HUES64 (cell line): ENCODE results near the gene PIP.
"Not testable (repeated sequence)": the region's sequence is repeated elsewhere in the genome, so short reads cannot be mapped to it uniquely, and the experiment has no call there.

Experiments
- H3K27ac ChIP-seq: 2 replicates; pipeline ENCODE4 v1.7.0; 2013; ENCODE audit warnings: low read depth, low read length, inconsistent platforms
- H3K27me3 ChIP-seq: 2 replicates; pipeline ENCODE4 v1.6.1; 2013; ENCODE audit warnings: mild to moderate bottlenecking, low read length; ENCODE audit not compliant: insufficient read depth
- H3K36me3 ChIP-seq: 2 replicates; pipeline ENCODE4 v1.6.1; 2013; ENCODE audit warnings: mild to moderate bottlenecking, low read length; ENCODE audit not compliant: insufficient read depth
- H3K4me1 ChIP-seq: 2 replicates; pipeline ENCODE4 v1.6.1; 2013; ENCODE audit warnings: mild to moderate bottlenecking, low read length, moderate library complexity; ENCODE audit not compliant: insufficient read depth
- H3K4me3 ChIP-seq: 2 replicates; pipeline ENCODE4 v1.5.1; 2013; ENCODE audit warnings: mild to moderate bottlenecking, low read length, moderate library complexity
- H3K9ac ChIP-seq: 2 replicates; pipeline ENCODE4 v1.6.1; 2013; ENCODE audit warnings: mild to moderate bottlenecking, low read depth, low read length
- H3K9me3 ChIP-seq: 2 replicates; pipeline ENCODE4 v1.6.1; 2013; ENCODE audit warnings: low read depth, low read length; ENCODE audit not compliant: insufficient read depth
- WGBS: fragments of 150-250, 120-280 bp; methylation state at CpG from one replicate; pipeline ENCODE4 v1.1.7; 2013; ENCODE audit warnings: missing lambda C conversion rate; 5-methylcytosine and 5-hydroxymethylcytosine counted together

PIP gene

GRCh38 chr7:143126146-143126545 lies 5.7 kb upstream of the PIP start:
- H3K4me1 ChIP-seq = no peaks in the 10 kb centered on the region
- H3K9ac ChIP-seq = no peak overlapping the region
- no peaks in the 10 kb centered on the region for H3K36me3 ChIP-seq
- no peak overlapping the region for H3K27ac ChIP-seq
- H3K9me3 ChIP-seq = peaks cover 29% of the 10 kb centered on the region
- no peak overlapping the region for H3K4me3 ChIP-seq
- no peaks in the 10 kb centered on the region for H3K27me3 ChIP-seq
- 65% methylated on average over 1 of the region's 1 CpG for WGBS

GRCh38 chr7:143129051-143129450 lies 2.8 kb upstream of the PIP start:
- 86% methylated on average over 3 of the region's 3 CpGs for WGBS
- H3K27ac ChIP-seq = no peak overlapping the region

GRCh38 chr7:143129477-143129876 lies 2.4 kb upstream of the PIP start:
- H3K4me1 ChIP-seq = no peaks in the 10 kb centered on the region
- H3K36me3 ChIP-seq = no peaks in the 10 kb centered on the region
- H3K9ac ChIP-seq = no peak overlapping the region
- no peaks in the 10 kb centered on the region for H3K27me3 ChIP-seq
- H3K27ac ChIP-seq = no peak overlapping the region
- peaks cover 16% of the 10 kb centered on the region for H3K9me3 ChIP-seq
- no peak overlapping the region for H3K4me3 ChIP-seq

More at GRCh38 chr7:143129051-143129450, 2.8 kb upstream of the PIP start:
- H3K4me1 ChIP-seq = no peaks in the 10 kb centered on the region
- no peak overlapping the region for H3K9ac ChIP-seq
- H3K36me3 ChIP-seq = no peaks in the 10 kb centered on the region
- peaks cover 19% of the 10 kb centered on the region for H3K9me3 ChIP-seq
- no peaks in the 10 kb centered on the region for H3K27me3 ChIP-seq
- no peak overlapping the region for H3K4me3 ChIP-seq

DNA sequence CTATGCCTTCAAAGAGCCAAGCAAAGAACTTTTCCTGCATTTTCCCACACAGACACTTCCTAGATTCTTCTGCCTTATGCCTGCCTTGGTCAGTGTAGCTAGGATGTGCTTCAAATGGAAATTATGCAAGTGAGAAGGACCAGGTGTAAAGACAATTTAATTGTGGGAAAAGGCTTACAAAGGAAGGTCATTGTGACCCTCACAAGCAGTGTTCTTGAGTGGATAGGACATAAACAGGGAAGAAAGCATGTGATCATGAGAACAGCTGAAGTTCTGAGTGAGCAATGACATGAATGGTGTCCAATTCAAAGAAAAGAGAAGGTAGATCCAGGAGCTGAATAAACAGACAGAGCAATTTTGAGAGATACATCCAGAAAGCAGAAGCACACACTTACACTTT lies 1.3 kb upstream of the PIP start:
- H3K4me3 ChIP-seq = no peak overlapping the region
- no peak overlapping the region for H3K9ac ChIP-seq
- H3K4me1 ChIP-seq = no peaks in the 10 kb centered on the region
- H3K27ac ChIP-seq = no peak overlapping the region
- no peaks in the 10 kb centered on the region for H3K27me3 ChIP-seq
- H3K9me3 ChIP-seq = peaks cover 6% of the 10 kb centered on the region
- no peaks in the 10 kb centered on the region for H3K36me3 ChIP-seq

DNA sequence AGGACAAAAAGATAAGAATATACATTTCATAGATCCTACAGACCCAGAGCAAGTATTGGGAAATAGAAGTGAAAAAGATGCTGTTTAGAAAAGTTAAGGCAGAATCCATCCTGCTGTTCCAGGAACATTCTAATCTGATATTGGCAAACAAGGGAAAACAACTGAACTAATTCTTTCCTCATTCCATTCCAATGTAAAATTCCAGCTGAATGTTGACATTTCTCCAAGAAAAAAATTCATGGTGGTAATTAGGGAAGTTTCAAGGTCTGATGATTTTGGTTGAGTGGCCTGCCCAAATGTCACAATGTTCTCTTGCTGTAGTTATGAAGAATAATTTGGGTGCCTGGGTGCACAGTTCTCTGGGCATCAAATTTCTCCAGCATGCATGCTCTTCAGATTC lies 15.2 kb downstream of the PIP start:
- Histone ChIP-seq H3K36me3 (no peaks in the 10 kb centered on the region), H3K4me1 (no peaks in the 10 kb centered on the region), H3K9me3 (no peaks in the 10 kb centered on the region), H3K9ac (no peak overlapping the region), H3K4me3 (no peak overlapping the region), H3K27me3 (no peaks in the 10 kb centered on the region), H3K27ac (no peak overlapping the region)

GRCh38 chr7:143148050-143148449 lies 16.2 kb downstream of the PIP start:
- WGBS = 74% methylated on average over 4 of the region's 4 CpGs
- H3K9me3 ChIP-seq = no peaks in the 10 kb centered on the region

DNA sequence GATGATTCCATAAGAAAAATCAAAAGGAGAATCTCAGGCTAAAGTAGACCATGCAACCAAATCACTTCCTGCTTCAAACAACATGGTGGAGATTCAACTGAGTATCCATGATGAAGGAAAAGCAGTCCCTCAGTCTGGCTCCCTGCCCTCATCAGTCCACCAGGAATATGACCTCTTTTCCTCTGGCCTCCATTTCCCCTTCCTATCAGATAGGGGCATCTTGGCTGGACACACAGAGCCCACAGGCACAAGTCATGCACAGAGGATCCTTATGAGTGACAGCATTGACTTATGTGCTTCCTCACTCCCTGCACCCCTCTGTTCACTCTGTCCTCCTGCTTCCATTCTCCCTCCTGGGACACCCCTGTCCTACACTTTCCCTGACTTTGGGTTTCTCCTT lies 16.8 kb downstream of the PIP start:
- no peak overlapping the region for H3K9ac ChIP-seq
- H3K36me3 ChIP-seq = no peaks in the 10 kb centered on the region
- H3K27me3 ChIP-seq = no peaks in the 10 kb centered on the region
- no peak overlapping the region for H3K27ac ChIP-seq
- no peak overlapping the region for H3K4me3 ChIP-seq
- H3K9me3 ChIP-seq = no peaks in the 10 kb centered on the region
- no peaks in the 10 kb centered on the region for H3K4me1 ChIP-seq

More at GRCh38 chr7:143148050-143148449, 16.2 kb downstream of the PIP start:
- Histone ChIP-seq H3K27me3 (no peaks in the 10 kb centered on the region), H3K27ac (no peak overlapping the region), H3K9ac (no peak overlapping the region), H3K4me1 (no peaks in the 10 kb centered on the region), H3K4me3 (no peak overlapping the region), H3K36me3 (no peaks in the 10 kb centered on the region)

GRCh38 chr7:143150696-143151095 lies 18.8 kb downstream of the PIP start:
- H3K27me3 ChIP-seq, H3K36me3 ChIP-seq, H3K9me3 ChIP-seq, H3K4me1 ChIP-seq, H3K27ac ChIP-seq, H3K4me3 ChIP-seq, H3K9ac ChIP-seq: not testable (repeated sequence)
- whole genome bisulfite sequencing = 97% methylated on average over 6 of the region's 6 CpGs

- not testable (repeated sequence) for H3K36me3 ChIP-seq, H3K4me1 ChIP-seq, H3K27me3 ChIP-seq, H3K9ac ChIP-seq, H3K4me3 ChIP-seq, H3K9me3 ChIP-seq, H3K27ac ChIP-seq
- WGBS = 85% methylated on average over 3 of the region's 3 CpGs
Measured at GRCh38 chr7:143158617-143159016, 26.7 kb downstream of the PIP start.

DNA sequence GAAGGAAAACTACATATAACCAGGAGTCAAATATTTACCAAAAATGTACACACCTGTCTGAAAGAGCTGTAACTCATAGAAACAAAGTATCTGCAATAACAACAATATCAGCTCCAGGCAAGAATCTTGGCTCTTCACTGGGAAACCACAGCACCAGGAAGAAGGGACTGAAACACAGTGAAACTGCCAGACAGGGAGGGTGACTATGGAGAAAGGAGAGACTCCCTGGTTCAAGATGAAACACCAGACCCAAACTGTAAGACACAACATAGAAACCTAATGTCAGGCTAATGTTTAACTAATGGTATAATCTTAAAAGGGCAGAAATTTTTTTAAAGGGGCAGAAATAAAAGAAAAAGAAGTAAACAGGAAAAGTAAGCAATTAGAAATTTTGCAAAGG lies 39.8 kb downstream of the PIP start:
- no peaks in the 10 kb centered on the region for H3K4me1 ChIP-seq
- peaks cover 15% of the 10 kb centered on the region for H3K9me3 ChIP-seq
- no peak overlapping the region for H3K9ac ChIP-seq
- no peak overlapping the region for H3K27ac ChIP-seq
- H3K27me3 ChIP-seq = no peaks in the 10 kb centered on the region
- H3K4me3 ChIP-seq = no peak overlapping the region
- no peaks in the 10 kb centered on the region for H3K36me3 ChIP-seq

GRCh38 chr7:143172354-143172753 lies 40.5 kb downstream of the PIP start:
- H3K4me1 ChIP-seq = no peaks in the 10 kb centered on the region
- H3K27ac ChIP-seq = no peak overlapping the region
- H3K9me3 ChIP-seq = peaks cover 12% of the 10 kb centered on the region
- 83% methylated on average over 4 of the region's 4 CpGs for WGBS
- no peaks in the 10 kb centered on the region for H3K36me3 ChIP-seq
- H3K9ac ChIP-seq = no peak overlapping the region
- no peak overlapping the region for H3K4me3 ChIP-seq
- no peaks in the 10 kb centered on the region for H3K27me3 ChIP-seq

DNA sequence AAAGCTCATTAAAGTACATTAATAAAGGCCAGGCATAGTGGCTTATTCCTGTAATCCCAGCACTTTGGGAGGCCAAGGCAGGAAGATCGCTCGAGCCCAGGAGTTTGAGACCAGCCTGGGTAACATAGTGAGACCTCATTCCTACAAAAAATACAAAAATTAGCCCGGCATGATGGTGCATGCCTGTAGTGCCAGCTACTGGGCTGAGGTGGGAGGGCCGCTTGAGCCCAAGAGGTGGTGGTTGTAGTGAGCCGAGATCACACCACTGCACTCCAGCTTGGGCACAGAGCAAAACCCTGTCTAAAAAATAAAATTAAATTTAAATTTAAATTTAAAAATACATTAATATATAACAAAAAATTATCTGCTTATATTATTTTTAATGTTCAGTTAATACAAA lies 44.3 kb downstream of the PIP start:
- Histone ChIP-seq H3K27ac (no peak overlapping the region), H3K36me3 (no peaks in the 10 kb centered on the region), H3K4me3 (no peak overlapping the region), H3K27me3 (no peaks in the 10 kb centered on the region), H3K4me1 (no peaks in the 10 kb centered on the region), H3K9me3 (peaks cover 24% of the 10 kb centered on the region), H3K9ac (no peak overlapping the region)
- 98% methylated on average over 5 of the region's 5 CpGs for WGBS
